Suprapubic skin (tissue), 4 donors: ENCODE measurements around the gene DDX47. TPM values are rescaled to one million over a fixed set of nuclear protein-coding genes. Genes with fewer than 3 reads are reported as not detected.
"Not testable (repeated sequence)": the region's sequence is repeated elsewhere in the genome, so short reads cannot be mapped to it uniquely, and the experiment has no call there.

Source experiments
- DNase-seq, 2 donors: peaks; one replicate each; pipeline ENCODE4 v3.0.0-alpha.2; 2019; ENCODE audit warnings: low spot score in 2 of 2
- H3K27ac ChIP-seq: fragments of 200-600 bp; sonication (generic); one replicate; pipeline ENCODE4 v1.5.1; 2019
- H3K27me3 ChIP-seq: fragments of 200-600 bp; sonication (generic); one replicate; pipeline ENCODE4 v1.5.1; 2019
- H3K36me3 ChIP-seq: fragments of 200-600 bp; sonication (generic); one replicate; pipeline ENCODE4 v1.5.1; 2019
- H3K4me1 ChIP-seq: fragments of 200-600 bp; sonication (generic); one replicate; pipeline ENCODE4 v1.5.1; 2019
- H3K4me3 ChIP-seq: fragments of 200-600 bp; sonication (generic); one replicate; pipeline ENCODE4 v1.5.1; 2019; ENCODE audit warnings: mild to moderate bottlenecking
- H3K9me3 ChIP-seq: fragments of 200-600 bp; sonication (generic); one replicate; pipeline ENCODE4 v1.5.1; 2019
- EP300 ChIP-seq: sonication (generic); formaldehyde crosslinking; IDR thresholded peaks from one replicate; pipeline ENCODE4 v1.6.1; 2017; ENCODE audit warnings: antibody characterized with exemption
- POLR2A ChIP-seq, 2 donors: fragments of 450-650 bp; IDR thresholded peaks; one replicate each; pipeline ENCODE4 v1.6.1; 2017; ENCODE audit warnings: antibody characterized with exemption in 2 of 2, mild to moderate bottlenecking in 2 of 2, moderate library complexity in 2 of 2
- POLR2AphosphoS5 ChIP-seq, 3 donors: sonication (generic); formaldehyde crosslinking; IDR thresholded peaks; one replicate each; pipeline ENCODE4 v1.6.1; 2017; ENCODE audit warnings: antibody characterized with exemption in 3 of 3
- WGBS: methylation state at CpG from one replicate; pipeline ENCODE4 v1.1.5; 2018; 5-methylcytosine and 5-hydroxymethylcytosine counted together
- total RNA-seq, 4 donors: library from RNA; depleted of rRNA; stranded (reverse); fragments of >200 nt; gene quantifications; one replicate each; pipeline ENCODE4 v1.1.0, GENCODE V29; 2016
- TF ChIP-seq, protein P1 (sequence below), 2 donors: fragments of 200-600 bp in 1 of 2; fragments of 450-650 bp in 1 of 2; sonication (generic) in 1 of 2; IDR thresholded peaks; one replicate each; pipeline ENCODE4 v1.5.1; 2016 to 2019; ENCODE audit warnings: antibody characterized with exemption in 2 of 2, mild to moderate bottlenecking in 1 of 2, moderate library complexity in 1 of 2

The DDX47 gene
- total RNA-seq, 4 donors from 2014 or later: 64.1 to 76.4 (median 66.9) TPM

DNA sequence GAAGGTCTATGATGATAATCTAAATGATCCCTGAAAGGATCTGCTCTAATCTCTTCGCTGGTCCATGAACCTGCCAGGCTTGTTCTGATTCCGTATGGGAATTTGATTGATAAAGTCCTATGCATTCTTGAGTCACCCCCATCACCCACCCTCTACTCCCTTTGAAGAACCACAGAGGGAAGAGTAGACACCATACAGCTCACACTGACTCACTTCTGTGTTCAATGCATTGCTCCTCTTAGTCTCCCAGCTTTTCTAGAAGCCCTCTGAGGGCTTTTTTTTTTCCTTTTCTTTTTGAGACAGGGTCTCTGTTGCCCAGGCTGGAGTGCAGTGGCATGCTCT is 59.8 kb downstream of the DDX47 start:
- Histone ChIP-seq H3K4me3 (no peak overlapping the region), H3K9me3 (no peaks in the 10 kb centered on the region), H3K4me1 (peaks cover 18% of the 10 kb centered on the region), H3K27me3 (no peaks in the 10 kb centered on the region), H3K36me3 (no peaks in the 10 kb centered on the region), H3K27ac (no peak overlapping the region)
- TF ChIP-seq EP300 (no peak), POLR2AphosphoS5 (IDR thresholded peaks at IDR 0.05) (no peak), POLR2A (IDR thresholded peaks at IDR 0.05) (no peak)
- TF ChIP-seq, protein P1, sequence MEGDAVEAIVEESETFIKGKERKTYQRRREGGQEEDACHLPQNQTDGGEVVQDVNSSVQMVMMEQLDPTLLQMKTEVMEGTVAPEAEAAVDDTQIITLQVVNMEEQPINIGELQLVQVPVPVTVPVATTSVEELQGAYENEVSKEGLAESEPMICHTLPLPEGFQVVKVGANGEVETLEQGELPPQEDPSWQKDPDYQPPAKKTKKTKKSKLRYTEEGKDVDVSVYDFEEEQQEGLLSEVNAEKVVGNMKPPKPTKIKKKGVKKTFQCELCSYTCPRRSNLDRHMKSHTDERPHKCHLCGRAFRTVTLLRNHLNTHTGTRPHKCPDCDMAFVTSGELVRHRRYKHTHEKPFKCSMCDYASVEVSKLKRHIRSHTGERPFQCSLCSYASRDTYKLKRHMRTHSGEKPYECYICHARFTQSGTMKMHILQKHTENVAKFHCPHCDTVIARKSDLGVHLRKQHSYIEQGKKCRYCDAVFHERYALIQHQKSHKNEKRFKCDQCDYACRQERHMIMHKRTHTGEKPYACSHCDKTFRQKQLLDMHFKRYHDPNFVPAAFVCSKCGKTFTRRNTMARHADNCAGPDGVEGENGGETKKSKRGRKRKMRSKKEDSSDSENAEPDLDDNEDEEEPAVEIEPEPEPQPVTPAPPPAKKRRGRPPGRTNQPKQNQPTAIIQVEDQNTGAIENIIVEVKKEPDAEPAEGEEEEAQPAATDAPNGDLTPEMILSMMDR (IDR thresholded peaks at IDR 0.05): no peak
- DNase-seq: no peak
- WGBS: 60% methylated on average over 2 of the region's 2 CpGs

DNA sequence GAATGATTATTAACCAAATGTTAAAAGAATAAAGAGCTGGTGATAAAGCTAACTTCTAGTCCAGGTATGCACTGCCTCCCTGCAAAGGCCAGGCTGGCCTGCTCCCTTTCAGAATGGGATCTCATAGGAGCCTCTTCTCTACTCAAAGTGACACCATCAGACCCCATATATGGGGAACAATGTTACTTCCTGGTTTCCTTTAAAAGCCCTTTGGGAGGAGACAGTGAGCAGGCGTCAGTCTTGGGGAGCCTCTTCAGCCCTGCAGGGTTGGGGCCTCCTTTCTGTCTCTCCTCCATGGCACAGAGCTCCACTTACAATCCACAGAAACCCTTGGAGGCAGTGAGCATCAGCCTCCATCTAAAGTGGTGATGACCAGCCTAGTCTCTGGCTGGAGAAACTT is 60.9 kb downstream of the DDX47 start:
- no peak overlapping the region for H3K4me3 ChIP-seq
- H3K9me3 ChIP-seq: no peaks in the 10 kb centered on the region
- no peaks in the 10 kb centered on the region for H3K27me3 ChIP-seq
- no peak overlapping the region for H3K27ac ChIP-seq
- 87% methylated on average over 1 of the region's 1 CpG for WGBS
- no peak for DNase-seq
- H3K4me1 ChIP-seq: peaks cover 21% of the 10 kb centered on the region
- H3K36me3 ChIP-seq: no peaks in the 10 kb centered on the region
- TF ChIP-seq POLR2AphosphoS5 (IDR thresholded peaks at IDR 0.05) (no peak), EP300 (no peak), POLR2A (IDR thresholded peaks at IDR 0.05) (no peak)
- TF ChIP-seq, protein P1 (IDR thresholded peaks at IDR 0.05): no peak

DNA sequence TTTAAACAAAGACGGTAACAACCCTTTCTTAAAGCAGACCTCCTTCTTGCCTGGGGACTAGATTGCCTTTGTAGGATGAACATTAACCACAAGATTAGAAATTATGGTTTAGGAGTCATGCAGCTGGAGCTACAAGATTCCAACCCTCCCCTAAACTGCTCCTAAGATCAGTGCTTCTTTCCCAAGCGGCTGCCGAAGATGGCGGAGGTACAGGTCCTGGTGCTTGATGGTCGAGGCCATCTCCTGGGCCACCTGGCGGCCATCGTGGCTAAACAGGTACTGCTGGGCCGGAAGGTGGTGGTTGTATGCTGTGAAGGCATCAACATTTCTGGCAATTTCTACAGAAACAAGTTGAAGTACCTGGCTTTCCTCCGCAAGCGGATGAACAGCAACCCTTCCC is 62.2 kb downstream of the DDX47 start:
- H3K4me3 ChIP-seq, H3K27ac ChIP-seq, H3K27me3 ChIP-seq, H3K9me3 ChIP-seq, H3K36me3 ChIP-seq, DNase-seq: not testable (repeated sequence)
- H3K4me1 ChIP-seq: peaks cover 21% of the 10 kb centered on the region
- WGBS: 90% methylated on average over 7 of the region's 10 CpGs

DNA sequence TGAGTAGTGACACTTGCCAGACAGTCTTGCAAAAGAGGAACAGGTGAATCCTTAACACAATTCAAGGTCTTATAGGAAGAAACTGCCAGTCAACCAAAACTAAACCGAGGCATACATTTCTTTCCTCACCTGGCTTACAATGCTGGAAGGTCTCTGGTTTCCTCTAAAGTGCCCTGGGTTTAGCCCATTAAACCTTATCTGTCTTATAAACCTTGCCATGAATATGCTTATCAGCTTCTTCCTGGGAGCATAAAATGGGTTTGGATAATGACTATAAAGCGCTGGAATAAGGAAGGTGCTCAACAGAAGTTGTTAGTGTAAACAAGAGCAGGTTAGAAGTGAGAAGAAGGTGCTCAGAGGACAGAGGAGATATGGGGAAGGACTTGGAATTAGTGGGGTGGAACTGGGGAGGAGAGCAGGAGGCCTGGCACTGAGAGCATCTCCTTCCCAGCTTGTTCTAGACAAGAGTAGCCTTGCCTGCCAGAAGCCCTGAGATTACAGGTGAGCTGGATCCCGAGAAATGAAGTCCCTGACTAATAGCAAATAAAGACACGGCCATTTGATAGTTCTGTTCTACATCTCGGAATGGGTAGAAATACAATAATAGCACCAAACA is 64.1 kb downstream of the DDX47 start:
- Histone ChIP-seq H3K27ac (no peak overlapping the region), H3K9me3 (no peaks in the 10 kb centered on the region), H3K4me3 (no peak overlapping the region), H3K4me1 (peaks cover 13% of the 10 kb centered on the region), H3K36me3 (no peaks in the 10 kb centered on the region), H3K27me3 (no peaks in the 10 kb centered on the region)
- 57% methylated on average over 5 of the region's 5 CpGs for WGBS
- TF ChIP-seq POLR2AphosphoS5 (IDR thresholded peaks at IDR 0.05): no peak
- no peak for TF ChIP-seq POLR2A (IDR thresholded peaks at IDR 0.05)
- TF ChIP-seq EP300: no peak
- TF ChIP-seq, protein P1 (IDR thresholded peaks at IDR 0.05): no peak
- DNase-seq: no peak

DNA sequence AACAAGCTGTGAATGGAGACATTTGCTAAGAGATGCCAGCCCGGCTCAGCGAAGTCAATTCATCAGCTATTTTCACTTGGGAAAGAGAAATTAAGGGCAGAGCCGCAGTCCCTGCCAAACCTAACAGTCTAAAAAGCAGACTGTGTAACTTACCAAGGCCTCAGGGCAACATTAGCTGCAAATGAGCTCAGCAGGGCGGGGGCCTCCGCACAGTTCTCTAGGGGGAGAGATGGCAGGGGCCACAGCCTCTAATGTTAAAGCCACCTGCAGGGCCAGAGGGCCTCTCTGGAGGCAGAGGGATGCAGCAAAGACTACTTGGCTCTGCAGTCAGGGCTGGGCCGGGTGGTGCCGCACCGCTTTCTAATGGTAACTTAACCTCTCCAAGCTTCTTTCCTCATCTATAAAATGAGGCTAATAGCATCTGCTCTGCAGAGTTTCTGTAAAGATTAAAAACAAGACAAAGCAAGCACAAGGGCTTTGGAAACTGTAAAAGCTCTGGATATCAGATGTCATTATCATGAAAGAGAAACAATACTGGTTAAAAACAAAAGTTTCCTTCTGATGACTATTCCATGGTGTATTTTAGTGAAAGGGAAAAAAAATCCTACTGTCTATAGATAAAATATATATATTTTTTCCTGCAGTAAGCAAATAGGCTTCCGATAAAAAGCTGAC is 64.8 kb downstream of the DDX47 start:
- H3K4me3 ChIP-seq: no peak overlapping the region
- no peaks in the 10 kb centered on the region for H3K27me3 ChIP-seq
- H3K4me1 ChIP-seq: peaks cover 7% of the 10 kb centered on the region
- TF ChIP-seq, protein P1 (IDR thresholded peaks at IDR 0.05): no peak
- TF ChIP-seq POLR2AphosphoS5 (IDR thresholded peaks at IDR 0.05): no peak
- TF ChIP-seq POLR2A (IDR thresholded peaks at IDR 0.05): no peak
- TF ChIP-seq EP300: no peak
- H3K36me3 ChIP-seq: no peaks in the 10 kb centered on the region
- H3K27ac ChIP-seq: no peak overlapping the region
- no peak for DNase-seq
- 42% methylated on average over 9 of the region's 9 CpGs for whole genome bisulfite sequencing
- H3K9me3 ChIP-seq: no peaks in the 10 kb centered on the region

Other genes with a start within 250 kb of the DDX47 start
- gene CREBL2, start 201.5 kb upstream of the DDX47 start, total RNA-seq: 10 to 100 TPM; 31.0 to 45.6 (median 41.2) TPM
- gene GPR19, start 117.2 kb upstream of the DDX47 start, total RNA-seq: under 1 TPM in 1 of 4 donors, not detected in 3; 0.42 TPM
- gene CDKN1B, start 96.0 kb upstream of the DDX47 start, total RNA-seq: 10 to 100 TPM; 37.8 to 71.9 (median 46.9) TPM
- 10 to 100 TPM; 14.6 to 25.5 (median 16.4) TPM for gene APOLD1, start 27.7 kb upstream of the DDX47 start, total RNA-seq
- 10 to 100 TPM in 1 of 4 donors, 1 to 10 TPM in 3; 4.0 to 11.0 (median 7.2) TPM for gene GPRC5A, start 78.2 kb downstream of the DDX47 start, total RNA-seq
- gene GPRC5D, start 138.8 kb downstream of the DDX47 start, total RNA-seq: 10 to 100 TPM in 2 of 4 donors, 1 to 10 TPM in 1, not detected in 1; 2.2 to 97.6 (median 13.4) TPM
- 10 to 100 TPM; 34.2 to 38.7 (median 36.2) TPM for gene HEBP1, start 186.9 kb downstream of the DDX47 start, total RNA-seq
- 10 to 100 TPM; 24.0 to 32.3 (median 27.8) TPM for gene FAM234B, start 231.0 kb downstream of the DDX47 start, total RNA-seq